RPMI7951 (cell line): ENCODE measurements around the gene CCDC144A. TPM values are rescaled to one million over a fixed set of nuclear protein-coding genes. Genes with fewer than 3 reads are reported as not detected.
A peak's percentile ranks its signal among the peaks of the same experiment; 100 is the strongest.
"Not testable (repeated sequence)": the region's sequence is repeated elsewhere in the genome, so short reads cannot be mapped to it uniquely, and the experiment has no call there.

Source experiments
- DNase-seq: peaks from one replicate; pipeline ENCODE4 v3.0.0-alpha.2; 2012; ENCODE audit warnings: low read depth
- total RNA-seq: library from RNA; depleted of rRNA; stranded (reverse); fragments of >200 nt; shearing (Covaris generic); gene quantifications from 2 replicates; pipeline ENCODE4 v1.2.3, GENCODE V29; 2014; rRNA removed

CCDC144A gene
- 0.10 and 0.12 TPM in 2 replicates for total RNA-seq

GRCh38 chr17:16689731-16690281 is at the start of gene CCDC144A:
Gene CCDC144A, plus strand, starts transcription at chr17:16690241. Its CDS starts 160 bp downstream, at chr17:16690401.
- DNase-seq, result not testable (repeated sequence)

GRCh38 chr17:16649585-16649984 is 40.5 kb upstream of the CCDC144A start:
- DNase-seq, result no peak

GRCh38 chr17:16652252-16652651 is 37.8 kb upstream of the CCDC144A start:
- no peak for DNase-seq

GRCh38 chr17:16652847-16653366 is 37.1 kb upstream of the CCDC144A start:
- no peak for DNase-seq

GRCh38 chr17:16653367-16654041 is 36.5 kb upstream of the CCDC144A start, which contains the start of gene ZNF624:
Gene ZNF624, minus strand, starts transcription at chr17:16653850.
- peak; percentile 86 for DNase-seq

- no peak for DNase-seq
Observed at GRCh38 chr17:16661217-16661616, 28.8 kb upstream of the CCDC144A start.

GRCh38 chr17:16662936-16663335 is 27.1 kb upstream of the CCDC144A start:
- DNase-seq, result no peak

- not testable (repeated sequence) for DNase-seq
Observed at GRCh38 chr17:16666553-16666906, 23.5 kb upstream of the CCDC144A start.

- DNase-seq, result not testable (repeated sequence)
Observed at GRCh38 chr17:16666907-16667636, 23.0 kb upstream of the CCDC144A start.

GRCh38 chr17:16676676-16677268 is 13.3 kb upstream of the CCDC144A start:
- DNase-seq, result no peak

GRCh38 chr17:16683290-16684138 is 6.5 kb upstream of the CCDC144A start:
- not testable (repeated sequence) for DNase-seq

GRCh38 chr17:16686019-16686418 is 4.0 kb upstream of the CCDC144A start:
- not testable (repeated sequence) for DNase-seq

GRCh38 chr17:16687151-16687550 is 2.9 kb upstream of the CCDC144A start:
- not testable (repeated sequence) for DNase-seq

GRCh38 chr17:16690447-16690846 is 406 bp downstream of the CCDC144A start:
- DNase-seq, result not testable (repeated sequence)

- not testable (repeated sequence) for DNase-seq
Observed at GRCh38 chr17:16697603-16698002, 7.6 kb downstream of the CCDC144A start.

GRCh38 chr17:16745492-16746203 is 55.6 kb downstream of the CCDC144A start:
- not testable (repeated sequence) for DNase-seq

- DNase-seq, result not testable (repeated sequence)
Observed at GRCh38 chr17:16746571-16746970, 56.5 kb downstream of the CCDC144A start.

GRCh38 chr17:16750515-16750914 is 60.5 kb downstream of the CCDC144A start:
- DNase-seq, result not testable (repeated sequence)

GRCh38 chr17:16751224-16751923 is 61.3 kb downstream of the CCDC144A start:
- peak; percentile 11 for DNase-seq

- not testable (repeated sequence) for DNase-seq
Observed at GRCh38 chr17:16751924-16752287, 61.9 kb downstream of the CCDC144A start.
